Brain microvascular endothelial cell (primary cell): ENCODE results near the gene FGD6.

Experiments
- DNase-seq: peaks from one replicate; pipeline ENCODE4 v3.0.0-alpha.2; 2020
- H3K27ac ChIP-seq: fragments of 250-450 bp; sonication (Bioruptor Pico); 2 replicates; pipeline ENCODE4 v1.5.1; 2020; ENCODE audit warnings: mild to moderate bottlenecking, moderate library complexity
- H3K27me3 ChIP-seq: fragments of 250-450 bp; sonication (Bioruptor Pico); replicated peaks from 2 replicates; pipeline ENCODE4 v1.5.1; 2020; ENCODE audit warnings: mild to moderate bottlenecking
- H3K36me3 ChIP-seq: fragments of 250-450 bp; sonication (Bioruptor Pico); replicated peaks from 2 replicates; pipeline ENCODE4 v1.5.1; 2020; ENCODE audit warnings: mild to moderate bottlenecking
- H3K4me3 ChIP-seq: 2 replicates; pipeline ENCODE4 v1.5.1; 2011; ENCODE audit warnings: low read depth, mild to moderate bottlenecking, control low read depth, low read length, moderate library complexity
- in situ Hi-C: cut with HindIII; loops from 2 replicates; pipeline ENCODE4 v1.10.0; 2017; ENCODE audit warnings: low sequenced_read_pairs, low pct_ligation_motif_present
- TF ChIP-seq, protein P1 (sequence below): IDR thresholded peaks from 2 replicates; pipeline ENCODE4 v1.5.1; 2011; ENCODE audit warnings: low read depth, mild to moderate bottlenecking, moderate library complexity, low read length, control low read depth, inconsistent platforms; ENCODE audit errors: missing control alignments

FGD6 gene

DNA sequence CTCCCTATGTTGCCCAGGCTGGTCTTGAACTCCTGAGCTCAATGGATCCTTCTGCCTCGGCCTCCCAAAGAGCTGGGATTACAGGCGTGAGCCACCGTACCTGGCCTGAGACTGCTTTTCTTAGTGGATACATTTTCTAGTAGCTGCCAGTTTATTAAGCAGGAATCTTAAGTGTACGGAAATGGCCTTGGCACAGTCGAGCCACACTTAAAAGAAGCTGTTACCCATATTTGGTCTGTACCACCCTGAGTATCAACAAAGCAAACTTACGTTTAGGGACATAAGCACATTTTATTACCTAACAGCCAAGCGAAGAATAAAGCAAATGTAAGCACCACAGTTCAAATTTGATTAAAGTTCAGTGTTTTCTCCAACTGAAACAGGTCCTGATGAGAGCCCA is 93.2 kb downstream of the FGD6 start:
- no peak for DNase-seq
- Histone ChIP-seq H3K4me3 (no peak overlapping the region), H3K27ac (no peak overlapping the region), H3K27me3 (no peaks in the 10 kb centered on the region), H3K36me3 (peaks cover 14% of the 10 kb centered on the region)
- TF ChIP-seq, protein P1, sequence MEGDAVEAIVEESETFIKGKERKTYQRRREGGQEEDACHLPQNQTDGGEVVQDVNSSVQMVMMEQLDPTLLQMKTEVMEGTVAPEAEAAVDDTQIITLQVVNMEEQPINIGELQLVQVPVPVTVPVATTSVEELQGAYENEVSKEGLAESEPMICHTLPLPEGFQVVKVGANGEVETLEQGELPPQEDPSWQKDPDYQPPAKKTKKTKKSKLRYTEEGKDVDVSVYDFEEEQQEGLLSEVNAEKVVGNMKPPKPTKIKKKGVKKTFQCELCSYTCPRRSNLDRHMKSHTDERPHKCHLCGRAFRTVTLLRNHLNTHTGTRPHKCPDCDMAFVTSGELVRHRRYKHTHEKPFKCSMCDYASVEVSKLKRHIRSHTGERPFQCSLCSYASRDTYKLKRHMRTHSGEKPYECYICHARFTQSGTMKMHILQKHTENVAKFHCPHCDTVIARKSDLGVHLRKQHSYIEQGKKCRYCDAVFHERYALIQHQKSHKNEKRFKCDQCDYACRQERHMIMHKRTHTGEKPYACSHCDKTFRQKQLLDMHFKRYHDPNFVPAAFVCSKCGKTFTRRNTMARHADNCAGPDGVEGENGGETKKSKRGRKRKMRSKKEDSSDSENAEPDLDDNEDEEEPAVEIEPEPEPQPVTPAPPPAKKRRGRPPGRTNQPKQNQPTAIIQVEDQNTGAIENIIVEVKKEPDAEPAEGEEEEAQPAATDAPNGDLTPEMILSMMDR = no peak
- in situ Hi-C loops = no loop called here

- Histone ChIP-seq H3K27ac (peak overlapping the region; percentile 46), H3K27me3 (no peaks in the 10 kb centered on the region), H3K4me3 (no peak overlapping the region), H3K36me3 (no peaks in the 10 kb centered on the region)
- TF ChIP-seq, protein P1 = no peak
- no peak for DNase-seq
- in situ Hi-C loops = no loop called here
Observed at GRCh38 chr12:95118788-95119179, 98.5 kb downstream of the FGD6 start.

DNA sequence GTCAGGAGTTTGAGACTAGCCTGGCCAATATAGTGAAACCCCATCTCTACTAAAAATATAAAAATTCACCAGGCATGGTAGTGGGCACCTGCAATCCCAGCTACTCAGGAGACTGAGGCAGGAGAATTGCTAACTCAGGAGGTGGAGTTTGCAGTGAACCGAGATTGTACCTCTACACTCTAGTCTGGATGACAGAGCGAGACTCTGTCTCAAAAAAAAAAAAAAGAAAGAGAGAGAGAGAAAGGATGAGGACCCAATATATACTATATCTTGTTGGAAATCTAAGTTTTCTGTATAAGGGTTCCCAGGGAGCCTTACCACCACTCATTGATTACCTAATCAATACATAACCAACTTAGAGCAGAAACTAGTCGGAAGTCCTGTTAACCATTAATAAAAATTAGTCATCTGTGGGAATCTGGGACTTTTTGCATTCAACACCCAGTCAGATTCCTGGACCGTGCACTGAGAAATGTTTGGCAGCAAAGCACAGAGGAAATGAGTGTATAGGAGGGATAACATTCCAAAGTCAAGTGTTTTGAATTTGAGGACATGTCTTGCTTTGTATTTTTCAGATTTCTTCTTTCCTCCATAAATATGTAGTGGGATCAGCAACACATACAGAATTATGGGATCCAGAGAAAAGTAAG is 99.0 kb downstream of the FGD6 start:
- TF ChIP-seq, protein P1 = no peak
- no peaks in the 10 kb centered on the region for H3K36me3 ChIP-seq
- H3K4me3 ChIP-seq = no peak overlapping the region
- peak; percentile 75 for DNase-seq
- in situ Hi-C loops = no loop called here
- peak overlapping the region; percentile 46 for H3K27ac ChIP-seq
- H3K27me3 ChIP-seq = no peaks in the 10 kb centered on the region

DNA sequence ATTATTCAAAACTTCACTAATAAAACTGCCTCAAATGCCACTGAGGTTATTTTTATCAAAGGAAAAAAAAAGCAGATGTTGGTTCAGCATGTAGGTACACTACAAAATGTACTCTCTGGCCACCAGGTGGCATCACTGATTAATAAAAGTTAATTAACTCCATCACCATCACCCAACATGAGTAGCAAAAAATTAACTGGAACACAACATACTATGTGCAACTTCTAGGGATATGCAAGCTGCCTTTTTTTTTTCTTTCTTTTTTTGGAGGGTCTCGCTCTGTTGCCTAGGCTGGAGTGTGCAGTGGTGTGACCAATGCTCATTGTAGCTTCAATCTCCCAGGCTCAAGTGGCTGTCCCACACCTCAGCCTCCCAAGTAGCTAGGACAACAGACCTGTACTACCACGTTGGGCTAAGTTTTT is 100.1 kb downstream of the FGD6 start:
- Histone ChIP-seq H3K27me3 (no peaks in the 10 kb centered on the region), H3K36me3 (peaks cover 6% of the 10 kb centered on the region), H3K27ac (no peak overlapping the region), H3K4me3 (no peak overlapping the region)
- TF ChIP-seq, protein P1 = peak; percentile 37
- in situ Hi-C loops = no loop called here
- DNase-seq = peak; percentile 65

DNA sequence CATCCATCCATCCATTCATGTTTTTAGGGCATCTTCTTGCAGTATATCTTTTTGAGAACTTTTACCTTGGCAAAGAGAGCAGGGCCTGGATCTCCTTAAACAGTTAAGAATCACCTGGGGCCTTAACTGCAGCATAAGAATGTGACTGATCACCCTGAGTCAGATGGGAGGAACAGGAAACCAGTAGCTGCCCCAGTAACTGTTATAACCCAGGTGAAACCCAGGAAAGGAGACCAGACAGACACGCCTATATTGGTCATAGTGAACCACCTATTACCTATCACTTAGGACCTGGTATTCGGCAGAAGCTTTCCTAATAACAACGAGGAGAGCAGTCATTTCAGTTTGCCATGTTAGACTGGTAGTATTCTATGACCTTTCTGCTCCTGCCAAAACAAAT is 100.5 kb downstream of the FGD6 start:
- TF ChIP-seq, protein P1 = no peak
- Histone ChIP-seq H3K36me3 (peaks cover 8% of the 10 kb centered on the region), H3K27ac (no peak overlapping the region), H3K27me3 (no peaks in the 10 kb centered on the region), H3K4me3 (no peak overlapping the region)
- DNase-seq = no peak
- in situ Hi-C loops = no loop called here

DNA sequence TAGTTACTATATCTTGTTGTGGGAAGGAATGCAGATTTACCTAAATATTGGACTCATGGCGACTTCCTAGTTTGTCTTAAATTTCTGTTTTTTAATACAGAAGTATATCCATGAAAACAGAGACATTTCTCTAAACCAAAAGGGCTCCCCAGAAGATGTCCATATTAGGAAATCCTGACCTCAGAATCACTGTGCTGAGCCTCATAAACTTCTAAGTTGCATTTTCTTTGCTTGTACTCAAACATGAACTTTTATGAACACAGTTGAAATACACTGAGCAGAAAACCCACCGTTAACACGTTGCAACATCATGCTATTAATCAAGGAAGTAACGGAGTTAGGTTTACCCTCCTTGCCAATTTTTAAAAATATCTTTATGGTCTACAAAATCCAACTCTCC is 100.9 kb downstream of the FGD6 start:
- DNase-seq = no peak
- TF ChIP-seq, protein P1 = no peak
- Histone ChIP-seq H3K36me3 (peaks cover 8% of the 10 kb centered on the region), H3K27me3 (no peaks in the 10 kb centered on the region), H3K27ac (no peak overlapping the region), H3K4me3 (no peak overlapping the region)
- in situ Hi-C loops = no loop called here
